ENCODE results near the gene ZNF587B.
"Not testable (repeated sequence)": the region's sequence is repeated elsewhere in the genome, so short reads cannot be mapped to it uniquely, and the experiment has no call there.

- TF ChIP-seq EZH2 (IDR thresholded peaks at IDR 0.05; ENCODE audit: borderline replicate concordance, low read depth, low read length, severe bottlenecking); CTCF (IDR thresholded peaks at IDR 0.05; ENCODE audit: borderline replicate concordance, extremely low read depth, low read length, poor library complexity, severe bottlenecking): not testable (repeated sequence)
These were observed 19.8 kb downstream of the ZNF587B start, which contains the start of gene ZNF587 for GRCh38 chr19:57849666-57850473.
